B cell (primary cell): Measurements from ENCODE around the gene GLOD4. TPM values are rescaled to one million over a fixed set of nuclear protein-coding genes. Genes with fewer than 3 reads are reported as not detected.

Experiments
- ATAC-seq: fragments of 200-7000 bp; cut with Tn5 transposase; one replicate; pipeline ENCODE4 v1.10.0; 2021; ENCODE audit warnings: low read depth, mild to moderate bottlenecking, moderate number of reproducible peaks, moderate library complexity
- CTCF ChIA-PET: fragments of 350-600 bp; sonication (Branson Sonifier 250); formaldehyde crosslinking; loops from one replicate; lab custom pipeline; 2021; ENCODE audit warnings: antibody characterized with exemption, inconsistent platforms; lab: Charles Lee
- POLR2A ChIA-PET: fragments of 350-600 bp; sonication (Branson Sonifier 250); formaldehyde crosslinking; loops from one replicate; lab custom pipeline; 2021; ENCODE audit warnings: antibody characterized with exemption; lab: Charles Lee
- DNase-seq: peaks from one replicate; pipeline ENCODE4 v3.0.0; 2013
- H2AFZ ChIP-seq: 2 replicates; pipeline ENCODE4 v1.6.1; 2012; ENCODE audit warnings: mild to moderate bottlenecking, low read depth, low read length; ENCODE audit not compliant: insufficient read depth, poor library complexity, severe bottlenecking
- H3K27ac ChIP-seq, 2 donors: 1 replicate in 1 of 2; 2 replicates in 1 of 2; pipeline ENCODE4 v1.5.1; 2012 to 2013; ENCODE audit warnings: low read length in 2 of 2, mild to moderate bottlenecking in 2 of 2, moderate library complexity in 1 of 2
- H3K27me3 ChIP-seq, 4 experiments: fragments of 200-600 bp in 1 of 4; sonication (generic) in 1 of 4; replicated peaks in 1 of 4; 1 replicate in 2 of 4; 2 replicates in 2 of 4; pipeline versions ENCODE4 v1.6.1 to v1.7.0; 2013 to 2016; ENCODE audit warnings: low read length in 3 of 4, mild to moderate bottlenecking in 2 of 4, mixed read lengths in 1 of 4, moderate library complexity in 1 of 4; ENCODE audit not compliant: insufficient read depth in 4 of 4, control insufficient read depth in 3 of 4; ENCODE audit errors: control extremely low read depth in 1 of 4
- H3K36me3 ChIP-seq, 2 experiments: replicated peaks in 1 of 2; 1 replicate in 1 of 2; 2 replicates in 1 of 2; pipeline versions ENCODE4 v1.6.1 to v1.7.1; 2013; ENCODE audit warnings: low read length in 1 of 2; ENCODE audit not compliant: insufficient read depth in 2 of 2, control insufficient read depth in 1 of 2; ENCODE audit errors: control extremely low read depth in 1 of 2, extremely low read depth in 1 of 2
- H3K4me1 ChIP-seq, 2 donors: fragments of 200-600 bp in 1 of 2; sonication (generic) in 1 of 2; 1 replicate in 1 of 2; 2 replicates in 1 of 2; pipeline versions ENCODE4 v1.5.1 to v1.6.1; 2013 to 2017; ENCODE audit warnings: low read length in 2 of 2; ENCODE audit not compliant: control insufficient read depth in 2 of 2, insufficient read depth in 2 of 2
- H3K4me2 ChIP-seq: replicated peaks from 2 replicates; pipeline ENCODE3; 2012; ENCODE audit warnings: mild to moderate bottlenecking, low read depth, low read length; ENCODE audit not compliant: poor library complexity, severe bottlenecking
- H3K4me3 ChIP-seq, 5 experiments: fragments of 200-600 bp in 1 of 5; sonication (generic) in 1 of 5; 1 replicate in 3 of 5; 2 replicates in 2 of 5; pipeline versions ENCODE4 v1.5.1 to v1.7.0; 2011 to 2016; ENCODE audit warnings: low read length in 4 of 5, mild to moderate bottlenecking in 4 of 5, low read depth in 2 of 5, control low read depth in 1 of 5, moderate library complexity in 1 of 5; ENCODE audit not compliant: insufficient read depth in 1 of 5; ENCODE audit errors: control extremely low read depth in 1 of 5, extremely low read depth in 1 of 5
- H3K79me2 ChIP-seq: fragments of 200-600 bp; sonication (generic); one replicate; pipeline ENCODE4 v1.6.0; 2016; ENCODE audit warnings: low read length; ENCODE audit not compliant: control insufficient read depth, insufficient read depth
- H3K9ac ChIP-seq: fragments of 200-600 bp; sonication (generic); 2 replicates; pipeline ENCODE4 v1.6.1; 2017; ENCODE audit warnings: mild to moderate bottlenecking, low read length, moderate library complexity
- H3K9me3 ChIP-seq, 3 donors: one replicate each; pipeline versions ENCODE4 v1.6.1 to v1.7.1; 2013; ENCODE audit warnings: low read length in 2 of 3; ENCODE audit not compliant: control insufficient read depth in 2 of 3, insufficient read depth in 1 of 3; ENCODE audit errors: control extremely low read depth in 1 of 3
- H4K20me1 ChIP-seq: 2 replicates; pipeline ENCODE4 v1.6.0; 2012; ENCODE audit warnings: mild to moderate bottlenecking, low read length; ENCODE audit not compliant: insufficient read depth, control insufficient read depth, poor library complexity, severe bottlenecking
- H3K27ac Mint-ChIP-seq: one replicate; pipeline ENCODE4 v1.8.0; 2021; ENCODE audit warnings: mixed read lengths
- H3K27me3 Mint-ChIP-seq: one replicate; pipeline ENCODE4 v1.8.0; 2021; ENCODE audit warnings: mixed read lengths
- H3K4me1 Mint-ChIP-seq: one replicate; pipeline ENCODE4 v1.8.0; 2021; ENCODE audit warnings: mixed read lengths
- H3K4me3 Mint-ChIP-seq: one replicate; pipeline ENCODE4 v1.8.0; 2021; ENCODE audit warnings: mixed read lengths
- H3K9me3 Mint-ChIP-seq: one replicate; pipeline ENCODE4 v1.8.0; 2022; ENCODE audit warnings: mixed read lengths; ENCODE audit not compliant: insufficient read depth
- CTCF ChIP-seq: fragments of 200-600 bp; IDR thresholded peaks from one replicate; pipeline ENCODE4 v1.8.0; 2022; ENCODE audit warnings: antibody characterized with exemption, mild to moderate bottlenecking
- EZH2 ChIP-seq: IDR thresholded peaks from 2 replicates; pipeline ENCODE4 v1.6.1; 2012; ENCODE audit warnings: borderline replicate concordance, low read depth, mild to moderate bottlenecking, moderate library complexity, low read length; ENCODE audit not compliant: insufficient read depth, poor library complexity, severe bottlenecking
- WGBS: methylation state at CpG from one replicate; pipeline ENCODE4 v1.1.5; 2013; ENCODE audit warnings: missing lambda C conversion rate; ENCODE audit not compliant: insufficient coverage; 5-methylcytosine and 5-hydroxymethylcytosine counted together
- intact Hi-C: fragments of 100-400 bp; cut with micrococcal nuclease; formaldehyde crosslinking; loops from one replicate; pipeline ENCODE4 v1.10.0; 2022
- polyA plus RNA-seq: library from polyadenylated mRNA; depleted of rRNA; stranded (reverse); fragments of >200 nt; gene quantifications from 2 replicates; pipeline ENCODE4 v1.2.3, GENCODE V29; 2012
- total RNA-seq, 2 donors: library from RNA; stranded (reverse); fragments of 120-200 nt in 1 of 2; gene quantifications; 1 replicate in 1 of 2; 2 replicates in 1 of 2; pipeline versions ENCODE4 v1.2.3 to v1.2.4, GENCODE V29; 2013 to 2022

The GLOD4 gene
- total and polyA plus RNA-seq, 2 donors (not counting 1 experiment from before 2014, with no cell fraction given) = 24.0 to 77.4 TPM

DNA sequence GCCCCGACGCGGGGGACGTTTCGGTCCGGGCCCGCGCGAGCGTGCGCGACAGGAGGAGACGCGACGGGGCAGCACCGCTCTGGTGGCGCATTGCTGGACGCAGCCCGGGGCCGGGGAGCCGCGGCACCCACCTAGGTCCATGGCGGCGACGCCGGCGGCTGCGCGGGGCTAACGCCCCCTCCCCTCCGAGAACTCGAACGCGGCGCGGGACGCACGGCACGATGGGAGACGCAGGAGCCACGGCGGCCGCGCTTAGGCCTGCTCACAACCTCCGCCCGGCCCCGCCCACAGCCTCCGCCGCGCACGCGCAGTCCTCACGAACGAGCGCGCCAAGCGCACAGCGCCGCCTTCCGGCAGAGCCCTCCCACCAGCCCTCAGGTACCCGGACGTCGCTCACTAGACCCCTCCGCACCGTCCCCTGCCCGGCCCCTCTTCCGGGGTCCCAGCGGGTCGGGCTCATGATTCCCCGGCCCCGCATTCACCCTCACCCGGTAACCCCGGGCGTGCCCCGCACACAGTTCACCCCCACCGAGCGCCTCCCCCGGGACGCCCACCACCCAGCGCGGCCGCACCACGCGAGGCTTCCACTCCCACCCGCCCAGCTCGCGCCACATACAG, 30.0 kb downstream of the GLOD4 start, which contains the start of gene GEMIN4:
GEMIN4 (minus strand) TSS at position 263 of the 618 bp plus-strand sequence; CDS start at position 141, 122 bp downstream.
- intact Hi-C loops = loop anchor here (1.0 to 2.0 kb wide), 6 partner anchors 12 to 339 kb away; partner anchors contain the start of genes GLOD4, MRM3, TLCD3A and VPS53
- peaks cover 20% of the 10 kb centered on the region for H4K20me1 ChIP-seq
- ATAC-seq (peak; percentile 88), DNase-seq (peak; percentile 98)
- no peak for TF ChIP-seq EZH2
- TF ChIP-seq CTCF = peak; percentile 88
- H3K27me3 ChIP-seq = no peaks in the 10 kb centered on the region
- peaks cover 0 to 11% of the 10 kb centered on the region in 2 experiments for H3K36me3 ChIP-seq
- H3K9me3 ChIP-seq = no peaks in the 10 kb centered on the region
- H3K27ac Mint-ChIP-seq = peak within 1 kb of the TSS; percentile 96
- H3K9ac ChIP-seq = peak within 1 kb of the TSS; percentile 95
- peak within 1 kb of the TSS; percentile 100 for H2AFZ ChIP-seq
- peak within 1 kb of the TSS; percentile 59 to 87 for H3K27ac ChIP-seq
- peak within 1 kb of the TSS; percentile 96 for H3K4me3 Mint-ChIP-seq
- under 1% methylated on average over 87 of the region's 87 CpGs for WGBS
- H3K27me3 Mint-ChIP-seq = no peaks in the 10 kb centered on the region
- ChIA-PET CTCF (interaction anchor here (0.8 to 3.2 kb wide), 9 partner anchors 8 to 340 kb away, joined by 3 to 12 read pairs (median 4); partner anchors contain the start of genes GLOD4, MRM3, TIMM22 and VPS53), POLR2A (interaction anchor here (0.6 to 2.5 kb wide), 2 partner anchors 37 to 395 kb away, joined by 8 to 15 read pairs; partner anchors contain the start of gene VPS53)
- H3K9me3 Mint-ChIP-seq = no peaks in the 10 kb centered on the region
- peaks cover 34% of the 10 kb centered on the region for H3K79me2 ChIP-seq
- H3K4me1 Mint-ChIP-seq = peaks cover 38% of the 10 kb centered on the region
- H3K4me3 ChIP-seq = peak within 1 kb of the TSS; percentile 66 to 89 (median 81)
- peak within 1 kb of the TSS; percentile 100 for H3K4me2 ChIP-seq
- peaks cover 18 to 27% of the 10 kb centered on the region in 2 donors for H3K4me1 ChIP-seq
